GM12891 (cell line): Measurements from ENCODE around the gene DNAAF8.

ENCODE experiments used
- POLR2A ChIP-seq: IDR thresholded peaks from 2 replicates; pipeline ENCODE4 v1.6.1; 2011; ENCODE audit warnings: low read depth, low read length, control low read depth
- POLR2AphosphoS5 ChIP-seq: IDR thresholded peaks from 2 replicates; pipeline ENCODE4 v1.6.1; 2011; ENCODE audit warnings: low read depth, low read length, control low read depth
- POU2F2 ChIP-seq: IDR thresholded peaks from 2 replicates; pipeline ENCODE4 v1.6.1; 2011; ENCODE audit warnings: low read depth, mild to moderate bottlenecking, control low read depth, low read length, moderate library complexity
- TAF1 ChIP-seq: IDR thresholded peaks from 2 replicates; pipeline ENCODE4 v1.6.1; 2011; ENCODE audit warnings: low read depth, low read length, control low read depth

GRCh38 chr16:4780235-4780634 is 45.9 kb downstream of the DNAAF8 start:
- no peak for TF ChIP-seq POU2F2
- no peak for TF ChIP-seq POLR2A
- TF ChIP-seq POLR2AphosphoS5, result no peak
- TF ChIP-seq TAF1, result no peak
